NCI-H146 treated with DMSO at 0.1 percent for 48 hours (cell line): ENCODE measurements around the gene PABPC1L.
A peak's percentile ranks its signal among the peaks of the same experiment; 100 is the strongest.
"Not testable (repeated sequence)": the region's sequence is repeated elsewhere in the genome, so short reads cannot be mapped to it uniquely, and the experiment has no call there.

Source experiments
- DNase-seq: peaks from one replicate; lab custom pipeline; 2025; ENCODE audit not compliant: unreplicated experiment; lab: John Stamatoyannopoulos, UW

PABPC1L gene

GRCh38 chr20:44909872-44910689 lies at the start of gene PABPC1L:
Gene PABPC1L, plus strand, starts transcription at chr20:44910060. Its CDS starts 84 bp downstream, at chr20:44910144.
- peak; percentile 75 for DNase-seq

- DNase-seq: no peak
These were observed 48.3 kb upstream of the PABPC1L start for GRCh38 chr20:44861531-44862006.

- DNase-seq: no peak
These were observed 47.6 kb upstream of the PABPC1L start for GRCh38 chr20:44862286-44862685.

GRCh38 chr20:44863365-44864084 lies 46.3 kb upstream of the PABPC1L start:
- DNase-seq: not testable (repeated sequence)

- not testable (repeated sequence) for DNase-seq
These were observed 45.4 kb upstream of the PABPC1L start for GRCh38 chr20:44864493-44864892.

- DNase-seq: no peak
These were observed 43.0 kb upstream of the PABPC1L start for GRCh38 chr20:44866703-44867335.

- no peak for DNase-seq
These were observed 40.4 kb upstream of the PABPC1L start for GRCh38 chr20:44869471-44869870.

GRCh38 chr20:44882360-44882759 lies 27.5 kb upstream of the PABPC1L start:
- DNase-seq: not testable (repeated sequence)

GRCh38 chr20:44883214-44883902 lies 26.5 kb upstream of the PABPC1L start:
- no peak for DNase-seq

GRCh38 chr20:44884907-44885391 lies 24.9 kb upstream of the PABPC1L start:
- DNase-seq: no peak

- DNase-seq: peak; percentile 98
These were observed 24.2 kb upstream of the PABPC1L start, which contains the start of gene YWHAB for GRCh38 chr20:44885392-44886265. Gene YWHAB, plus strand, starts transcription at chr20:44885705. Its CDS starts 15,829 bp downstream, at chr20:44901534.

GRCh38 chr20:44886266-44886651 lies 23.6 kb upstream of the PABPC1L start:
- DNase-seq: no peak

GRCh38 chr20:44886828-44887227 lies 23.0 kb upstream of the PABPC1L start:
- DNase-seq: no peak

- no peak for DNase-seq
These were observed 22.4 kb upstream of the PABPC1L start for GRCh38 chr20:44887466-44887865.

GRCh38 chr20:44888226-44889103 lies 21.4 kb upstream of the PABPC1L start:
- no peak for DNase-seq

GRCh38 chr20:44891826-44892225 lies 18.0 kb upstream of the PABPC1L start:
- no peak for DNase-seq

- DNase-seq: no peak
These were observed 14.9 kb upstream of the PABPC1L start for GRCh38 chr20:44894959-44895358.

- DNase-seq: no peak
These were observed 13.3 kb upstream of the PABPC1L start for GRCh38 chr20:44896583-44896982.

- DNase-seq: no peak
These were observed 12.7 kb upstream of the PABPC1L start for GRCh38 chr20:44897133-44897532.
